HepG2 (cell line): ENCODE measurements around the gene HDGF. TPM values are rescaled to one million over a fixed set of nuclear protein-coding genes. Genes with fewer than 3 reads are reported as not detected.

Experiments used
- FOXA1 ChIP-seq, 2 experiments: fragments of 450-650 bp in 1 of 2; sonication (generic) in 1 of 2; formaldehyde crosslinking in 1 of 2; IDR thresholded peaks; 2 replicates each; pipeline versions ENCODE4 v1.4.0 to v1.6.1; 2016 to 2020; ENCODE audit warnings: missing genetic modification reagents in 1 of 2
- FOXC1 ChIP-seq: sonication (generic); formaldehyde crosslinking; IDR thresholded peaks from 2 replicates; pipeline ENCODE4 v1.8.0; 2022; ENCODE audit warnings: mild to moderate bottlenecking, missing genetic modification reagents, borderline replicate concordance
- HMGA1 ChIP-seq: sonication (generic); formaldehyde crosslinking; conservative IDR thresholded peaks from 2 replicates; pipeline ENCODE4 v1.4.0; 2020; ENCODE audit warnings: missing genetic modification reagents
- MTF1 ChIP-seq: sonication (generic); formaldehyde crosslinking; IDR thresholded peaks from 2 replicates; pipeline ENCODE4 v1.5.0; 2020; ENCODE audit warnings: missing genetic modification reagents
- POLR2G ChIP-seq: fragments of 200-400 bp; formaldehyde crosslinking; IDR thresholded peaks from 2 replicates; pipeline ENCODE4 v1.6.1; 2018; ENCODE audit warnings: mild to moderate bottlenecking, low read depth, low read length, moderate library complexity
- RFX3 ChIP-seq: IDR thresholded peaks from 2 replicates; pipeline ENCODE4 v1.6.1; 2016; ENCODE audit warnings: missing biosample characterization, missing genetic modification reagents
- RXRB ChIP-seq: IDR thresholded peaks from 2 replicates; pipeline ENCODE4 v1.6.1; 2016; ENCODE audit warnings: borderline replicate concordance, missing genetic modification reagents, missing compliant biosample characterization
- TOPORS ChIP-seq: sonication (generic); formaldehyde crosslinking; IDR thresholded peaks from 2 replicates; pipeline ENCODE4 v1.8.0; 2023; ENCODE audit warnings: mild to moderate bottlenecking, missing genetic modification reagents
- ZHX2 ChIP-seq, 2 experiments: sonication (generic) in 1 of 2; formaldehyde crosslinking in 1 of 2; IDR thresholded peaks; 2 replicates each; pipeline versions ENCODE4 v1.6.1 to v1.9.0; 2014 to 2022; ENCODE audit warnings: antibody characterized with exemption in 1 of 2, borderline replicate concordance in 1 of 2, inconsistent platforms in 1 of 2, low read depth in 1 of 2, missing genetic modification reagents in 1 of 2
- ZNF407 ChIP-seq: sonication (generic); formaldehyde crosslinking; IDR thresholded peaks from one replicate; pipeline ENCODE4 v1.5.1; 2020; ENCODE audit warnings: mild to moderate bottlenecking, missing genetic modification reagents; ENCODE audit errors: not compliant biosample characterization
- ZNF569 ChIP-seq: sonication (generic); formaldehyde crosslinking; IDR thresholded peaks from 2 replicates; pipeline ENCODE4 v1.5.0; 2020; ENCODE audit warnings: mild to moderate bottlenecking, missing genetic modification reagents, moderate library complexity, borderline replicate concordance
- ZNF782 ChIP-seq: sonication (generic); formaldehyde crosslinking; IDR thresholded peaks from 2 replicates; pipeline ENCODE4 v1.4.0; 2020; ENCODE audit warnings: missing genetic modification reagents, mild to moderate bottlenecking, borderline replicate concordance
- ZNF816 ChIP-seq: sonication (generic); formaldehyde crosslinking; IDR thresholded peaks from 2 replicates; pipeline ENCODE4 v1.8.0; 2022; ENCODE audit warnings: missing genetic modification reagents, mild to moderate bottlenecking, borderline replicate concordance
- ZNF839 ChIP-seq: sonication (generic); formaldehyde crosslinking; IDR thresholded peaks from 2 replicates; pipeline ENCODE4 v1.4.0; 2020; ENCODE audit warnings: missing genetic modification reagents, mild to moderate bottlenecking, borderline replicate concordance
- polyA plus RNA-seq, 8 experiments: library from polyadenylated mRNA; depleted of rRNA in 3 of 8; stranded (reverse) in 7 of 8; unstranded in 1 of 8; fragments of >200 nt; fragmentation: Illumina TruSeq in 4 of 8; extraction: Trizol in 4 of 8; gene quantifications; 2 replicates each; pipeline versions ENCODE4 v1.2.1 to v1.2.3, GENCODE V29; 2011 to 2016; ENCODE audit warnings: low read depth in 4 of 8, missing spikeins in 1 of 8, mixed read lengths in 1 of 8; ENCODE audit not compliant: insufficient read depth in 1 of 8
- total RNA-seq, 5 experiments: library from RNA; depleted of rRNA; stranded (reverse); fragments of >200 nt; fragmentation: Illumina TruSeq; extraction: Trizol; gene quantifications; 2 replicates each; pipeline ENCODE4 v1.2.3, GENCODE V29; 2016; ENCODE audit warnings: low read depth in 1 of 5

Gene HDGF
- total and polyA plus RNA-seq, 2 of the 13 experiments (the other 11 are each of a cell fraction or from before 2014, with no cell fraction given) = 156 to 196 TPM

- TF ChIP-seq FOXC1 (CRISPR knock-in tag) (no peak), TOPORS (CRISPR knock-in tag) (peak; percentile 46; the same call in 1 of the 2 replicates), FOXA1 (IDR thresholded peaks at IDR 0.05) (no peak), FOXA1 (CRISPR knock-in tag; IDR thresholded peaks at IDR 0.05) (no peak; the same call in 1 of the 2 replicates), ZHX2 (IDR thresholded peaks at IDR 0.05; ENCODE audit: low read depth) (peak; percentile 100), ZHX2 (CRISPR knock-in tag; IDR thresholded peaks at IDR 0.05; ENCODE audit: borderline replicate concordance) (no peak), POLR2G (peak; percentile 77), MTF1 (CRISPR knock-in tag) (no peak), ZNF839 (CRISPR knock-in tag) (no peak), RXRB (CRISPR knock-in tag) (no peak; the same call in 1 of the 2 replicates), ZNF569 (CRISPR knock-in tag) (no peak), HMGA1 (CRISPR knock-in tag) (no peak), ZNF782 (CRISPR knock-in tag) (no peak), RFX3 (CRISPR knock-in tag) (no peak), ZNF407 (CRISPR knock-in tag) (no peak), ZNF816 (CRISPR knock-in tag) (no peak)
Measured at GRCh38 chr1:156728599-156729462, 22.6 kb downstream of the HDGF start, which contains the start of gene ISG20L2 (continued).
